Activated naive CD8-positive, alpha-beta T cell treated with anti-CD3 and anti-CD28 coated beads, Interleukin-2, amount 50 U/mL, for 16 hours (primary cell): Measurements from ENCODE around the gene DAGLA.

Experiments used
- DNase-seq: peaks from one replicate; pipeline ENCODE4 v3.0.0-alpha.2; 2020; ENCODE audit warnings: low read depth, low spot score

Gene DAGLA

DNA sequence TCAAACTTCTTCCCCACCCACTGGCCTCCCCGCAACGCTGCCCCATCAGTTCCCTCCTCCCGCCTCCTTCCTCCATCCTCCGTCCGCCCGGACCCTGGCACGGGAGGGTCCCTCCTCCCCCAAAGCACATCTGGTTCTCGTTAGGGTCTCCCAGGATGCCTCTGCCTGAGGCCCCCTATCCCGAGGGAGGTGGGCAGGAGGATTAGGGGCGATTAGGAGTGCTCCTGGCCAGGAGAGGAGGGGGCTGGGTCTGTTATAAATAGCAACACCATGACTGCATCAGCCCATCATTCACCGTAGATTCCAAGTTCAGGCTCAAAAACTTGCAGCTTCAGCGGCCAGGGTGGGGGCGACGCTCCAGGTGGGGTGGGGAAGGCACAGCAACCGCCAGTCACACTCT, 82.6 kb downstream of the DAGLA start:
- no peak for DNase-seq

DNA sequence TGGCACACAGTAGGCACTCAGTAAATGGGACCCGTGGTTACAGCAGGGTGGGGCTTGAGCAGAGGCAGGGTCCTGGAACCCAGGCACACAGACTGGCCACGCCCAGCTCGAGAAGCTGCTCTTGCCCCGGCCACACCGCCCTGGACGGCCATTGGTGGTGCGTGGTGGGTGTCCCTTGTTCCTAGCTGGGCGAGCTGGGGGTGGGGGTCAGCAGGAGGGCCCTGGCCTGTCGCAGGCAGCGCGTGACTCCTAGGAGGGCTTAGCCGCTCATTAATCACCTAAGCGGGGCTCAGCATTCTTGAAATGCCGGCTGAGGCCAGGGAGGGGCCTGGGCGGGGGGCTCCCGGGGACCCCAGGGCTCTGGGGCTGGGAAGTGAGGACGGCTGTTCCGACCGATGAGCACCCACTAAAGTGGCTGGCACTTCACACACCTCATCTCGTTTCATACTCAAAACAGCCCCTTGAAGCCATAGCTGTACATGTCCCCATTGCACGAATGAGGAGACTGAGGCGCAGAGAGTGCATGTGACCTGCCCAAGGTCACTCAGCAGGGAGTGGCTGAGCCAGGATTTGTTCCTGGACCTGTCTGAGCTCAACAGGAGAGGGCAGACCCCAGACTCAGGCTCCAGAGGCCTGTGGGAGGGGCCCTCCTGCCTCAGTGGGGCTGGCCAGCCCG, 83.9 kb downstream of the DAGLA start:
- no peak for DNase-seq

DNA sequence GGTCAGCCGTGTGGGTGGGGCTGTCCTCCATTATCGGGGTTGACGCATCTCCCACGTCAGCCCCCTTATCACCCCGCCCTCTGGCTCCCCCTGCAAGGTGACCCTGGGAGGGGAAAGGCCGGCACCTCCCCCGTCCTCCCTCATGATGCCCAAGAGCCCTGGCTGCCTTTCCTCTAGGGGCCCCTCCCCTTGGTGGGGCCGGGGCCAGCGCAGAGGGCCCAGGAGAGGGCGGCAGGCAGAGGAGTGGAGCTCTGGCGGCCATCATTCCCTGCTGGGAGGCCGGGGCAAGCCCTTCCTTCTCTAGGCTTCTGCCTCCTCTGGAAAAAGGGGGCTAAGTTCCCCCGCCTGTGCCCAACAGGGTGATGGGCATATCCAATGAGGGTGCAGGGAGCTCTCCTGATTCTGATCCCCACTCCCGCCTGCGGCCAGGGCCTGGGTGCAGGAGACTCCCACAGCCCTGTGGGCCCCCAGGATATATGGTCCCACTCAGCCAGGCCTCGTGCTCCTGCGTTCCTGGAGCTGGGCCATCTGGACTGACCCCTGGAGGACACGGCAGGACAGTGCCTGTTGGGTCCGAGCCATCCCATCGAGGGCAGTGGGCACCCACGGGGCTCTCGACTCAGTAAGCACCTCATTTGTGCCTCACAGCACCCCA, 84.5 kb downstream of the DAGLA start:
- no peak for DNase-seq

DNA sequence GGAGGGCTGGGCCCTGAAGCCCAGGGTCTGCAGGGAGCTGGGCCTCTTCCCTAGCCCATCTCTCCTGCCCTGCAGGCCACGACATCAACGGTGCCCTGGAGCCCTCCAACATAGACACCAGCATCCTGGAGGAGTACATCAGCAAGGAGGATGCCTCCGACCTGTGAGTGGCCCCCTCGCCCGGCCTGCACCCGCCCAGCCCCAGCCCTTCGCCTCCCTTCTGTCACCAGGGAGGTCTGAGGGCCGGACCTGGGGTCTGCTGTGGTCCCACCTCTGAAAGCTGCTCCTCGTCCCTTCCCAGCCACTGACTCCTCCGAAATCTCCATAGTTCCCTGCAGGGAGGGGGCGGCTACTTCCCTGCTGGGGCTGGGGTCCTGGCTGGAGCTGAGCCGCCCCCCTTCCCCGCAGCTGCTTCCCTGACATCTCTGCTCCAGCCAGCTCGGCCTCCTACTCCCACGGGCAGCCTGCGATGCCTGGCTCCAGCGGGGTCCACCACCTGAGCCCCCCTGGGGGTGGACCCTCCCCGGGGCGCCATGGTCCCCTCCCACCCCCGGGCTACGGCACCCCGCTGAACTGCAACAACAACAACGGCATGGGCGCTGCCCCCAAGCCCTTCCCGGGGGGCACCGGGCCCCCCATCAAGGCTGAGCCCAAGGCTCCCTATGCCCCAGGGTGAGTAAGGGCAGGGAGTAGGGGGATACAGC, 85.5 kb downstream of the DAGLA start:
- DNase-seq: no peak

DNA sequence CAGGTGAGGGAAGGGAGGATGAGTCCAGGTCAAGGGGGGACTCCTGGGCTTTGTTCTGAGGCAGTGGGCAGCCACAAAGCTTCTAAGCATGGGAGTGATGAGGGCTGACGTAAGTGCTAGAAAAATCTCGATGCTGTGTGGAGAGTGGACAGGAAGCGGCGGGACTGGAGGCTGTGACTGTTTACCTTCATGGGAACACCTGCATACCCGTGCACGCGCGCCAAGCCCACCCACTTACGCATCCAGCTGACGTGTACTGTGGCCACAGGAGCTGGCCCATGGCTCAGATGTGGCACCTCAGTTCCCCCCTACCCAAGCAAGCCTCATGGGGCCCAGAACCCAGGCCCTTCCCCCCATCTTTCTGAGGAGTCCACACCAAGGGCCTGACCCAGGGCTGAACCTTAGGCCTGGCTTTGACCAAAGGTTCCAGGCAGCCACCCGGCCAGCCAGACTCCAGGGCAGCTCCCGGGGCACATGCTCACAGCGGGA, 86.2 kb downstream of the DAGLA start:
- DNase-seq: no peak

DNA sequence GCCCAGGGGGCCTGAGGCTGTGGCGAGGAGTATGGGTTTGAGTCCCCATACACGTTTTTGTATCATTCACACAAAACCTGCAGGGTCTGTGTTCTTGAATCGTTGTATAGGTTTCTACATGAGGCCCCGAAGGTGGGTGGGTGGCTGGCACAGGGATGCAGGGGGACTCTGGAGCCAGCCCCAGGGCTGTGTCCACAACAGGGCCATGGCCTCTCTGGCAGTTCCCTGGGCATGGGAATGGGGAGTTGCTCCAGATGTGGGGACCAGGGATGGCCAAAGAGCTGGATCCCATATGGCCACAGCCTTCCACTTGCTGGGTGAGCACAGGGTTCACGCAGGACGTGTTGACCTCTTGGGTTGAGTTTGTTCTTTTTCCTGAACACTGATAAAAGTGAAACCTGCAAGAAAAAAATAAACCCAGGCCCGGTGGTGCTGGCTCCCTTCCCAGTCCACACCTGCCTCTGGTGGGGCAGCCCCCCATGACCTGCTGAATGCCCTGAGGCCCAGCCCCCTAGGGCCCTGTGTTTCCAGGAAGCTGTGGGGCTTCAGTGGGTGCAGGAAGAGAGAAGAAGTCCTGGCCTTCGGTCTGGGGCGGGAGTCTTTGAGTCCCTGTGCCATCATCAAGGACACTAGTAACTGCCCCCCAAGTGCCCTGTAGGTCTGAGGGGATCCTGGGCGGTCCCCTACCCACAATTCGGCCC, 88.3 kb downstream of the DAGLA start:
- DNase-seq: no peak

DNA sequence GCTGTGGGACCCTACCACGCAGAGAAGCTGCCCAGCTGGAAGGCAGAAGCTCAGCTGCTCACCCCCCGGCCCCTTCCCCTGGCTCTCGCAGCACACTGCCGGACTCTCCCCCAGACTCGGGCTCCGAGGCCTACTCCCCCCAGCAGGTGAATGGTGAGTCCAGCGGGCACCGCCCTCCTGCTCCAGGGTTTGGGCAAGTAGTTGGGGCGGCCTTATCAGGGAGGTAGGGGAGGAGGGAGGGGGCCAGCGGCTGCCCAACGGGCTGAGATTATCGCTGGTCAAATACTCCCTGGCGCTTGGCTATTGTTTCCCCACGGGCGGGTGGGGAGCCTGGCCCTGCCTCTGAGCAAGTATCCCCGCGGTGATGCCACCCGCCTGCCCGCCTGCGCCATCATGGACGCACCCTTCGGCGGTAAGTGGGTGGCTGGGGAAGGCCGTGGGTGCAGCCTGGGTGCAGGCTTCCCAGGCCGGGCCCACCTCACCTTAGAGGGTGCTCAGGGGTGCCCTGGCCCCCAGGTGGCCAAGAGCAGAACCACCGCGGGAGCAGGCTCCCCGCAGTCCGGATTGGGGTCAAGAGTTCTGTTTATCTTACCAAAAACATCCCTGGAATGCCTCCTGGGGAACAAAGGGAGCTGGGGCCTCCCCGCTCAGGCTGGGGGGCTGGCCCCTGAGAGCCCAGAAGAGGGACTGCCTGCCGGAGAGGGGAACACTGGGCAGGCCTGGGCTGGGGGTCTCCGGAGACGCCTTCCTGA, 89.2 kb downstream of the DAGLA start:
- no peak for DNase-seq

DNA sequence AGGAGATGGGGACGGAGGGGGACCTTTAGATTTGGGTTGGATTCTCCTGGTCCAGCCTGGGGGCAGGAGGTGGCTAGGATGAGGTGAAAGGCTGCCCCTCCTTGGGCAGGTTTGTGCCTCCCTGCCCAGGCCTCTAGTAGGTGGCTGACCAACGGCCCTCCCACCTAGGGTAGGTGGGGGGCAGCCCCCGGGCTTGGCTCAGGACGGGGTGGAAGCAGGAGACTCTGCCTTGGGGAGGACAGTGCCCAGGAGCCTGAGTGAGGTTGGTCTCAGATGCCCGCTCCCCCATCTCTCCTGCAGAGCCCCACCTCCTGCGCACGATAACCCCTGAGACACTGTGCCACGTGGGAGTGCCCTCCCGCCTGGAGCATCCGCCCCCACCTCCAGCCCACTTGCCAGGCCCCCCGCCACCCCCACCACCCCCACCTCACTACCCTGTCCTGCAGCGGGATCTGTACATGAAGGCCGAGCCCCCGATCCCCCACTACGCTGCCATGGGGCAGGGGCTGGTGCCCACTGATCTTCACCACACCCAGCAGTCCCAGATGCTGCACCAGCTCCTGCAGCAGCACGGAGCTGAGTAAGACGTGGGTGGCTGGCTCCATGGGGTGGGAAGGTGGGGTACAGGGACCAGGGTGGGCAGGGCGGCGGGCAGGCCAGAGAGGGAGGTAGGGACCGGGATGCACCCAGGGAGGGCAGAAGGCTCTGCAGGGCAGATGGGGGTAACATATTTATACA, 89.9 kb downstream of the DAGLA start:
- DNase-seq: no peak

DNA sequence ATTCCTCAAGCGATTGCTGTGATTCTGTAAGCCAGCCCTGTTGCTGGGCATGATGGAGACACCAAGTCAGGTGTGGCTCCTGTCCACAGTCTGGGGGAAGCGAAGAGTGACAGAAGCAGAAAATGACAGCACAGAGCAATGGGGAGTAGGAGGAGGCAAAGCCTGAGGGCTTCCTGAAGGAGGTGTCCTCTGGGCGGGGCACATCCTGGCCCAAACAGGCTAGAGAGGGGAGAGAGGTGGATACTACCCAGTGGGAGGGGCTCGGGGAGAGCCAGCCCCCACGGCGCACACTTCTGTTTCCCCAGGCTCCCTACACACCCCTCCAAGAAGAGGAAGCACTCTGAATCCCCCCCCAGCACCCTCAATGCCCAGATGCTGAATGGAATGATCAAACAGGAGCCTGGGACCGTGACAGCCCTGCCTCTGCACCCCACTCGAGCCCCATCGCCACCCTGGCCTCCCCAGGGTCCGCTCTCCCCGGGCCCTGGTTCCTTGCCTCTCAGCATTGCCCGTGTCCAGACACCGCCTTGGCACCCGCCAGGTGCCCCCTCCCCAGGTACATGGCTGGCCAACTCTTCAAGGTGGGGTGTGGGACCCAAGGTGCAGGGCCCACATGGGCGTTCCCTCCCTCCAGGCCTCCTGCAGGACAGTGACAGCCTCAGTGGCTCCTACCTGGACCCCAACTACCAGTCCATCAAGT, 91.2 kb downstream of the DAGLA start:
- DNase-seq: no peak

DNA sequence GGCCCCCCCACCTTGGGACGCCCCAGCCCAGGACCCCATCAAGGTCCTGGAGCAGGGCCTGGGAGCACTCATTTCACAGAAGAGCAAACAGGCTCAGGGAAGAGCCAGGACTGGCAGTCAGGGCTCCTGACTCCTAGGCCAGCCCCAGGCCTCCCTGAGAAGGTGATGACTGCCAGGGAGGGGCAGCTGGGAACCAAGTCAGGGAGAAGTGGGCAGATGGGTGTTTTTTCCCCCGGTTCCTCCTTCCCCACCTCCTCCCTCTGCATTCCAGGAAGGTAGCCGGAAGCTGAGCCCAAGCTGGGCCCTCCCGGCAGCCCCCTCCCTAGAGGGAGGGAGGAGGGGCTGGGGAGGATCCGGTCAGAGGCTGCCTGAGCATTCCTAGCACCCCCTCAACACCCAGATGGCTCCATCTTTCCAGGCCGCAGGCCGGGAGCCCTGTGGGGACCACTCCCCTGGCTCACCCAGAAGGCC, 91.8 kb downstream of the DAGLA start:
- no peak for DNase-seq

DNA sequence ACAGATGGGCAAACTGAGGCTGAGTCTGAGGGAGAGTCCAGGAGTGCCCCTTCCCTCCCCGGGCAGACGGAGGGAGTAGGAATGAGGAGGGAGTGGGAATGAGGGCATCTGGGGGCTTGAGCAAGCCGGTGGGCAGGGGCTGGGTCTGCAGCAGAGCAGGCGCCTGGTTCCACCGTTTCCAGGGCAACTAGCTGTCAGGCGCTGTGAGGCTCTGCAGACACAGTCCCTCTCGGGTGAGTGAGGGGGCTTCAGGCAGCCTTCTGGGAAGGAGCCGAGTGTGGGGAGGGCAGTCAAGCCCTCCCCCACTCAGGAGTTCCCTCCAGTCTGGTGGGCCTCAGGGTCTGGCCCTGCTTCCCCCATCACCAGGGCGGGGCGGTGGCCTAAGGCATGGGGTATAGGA, 93.2 kb downstream of the DAGLA start:
- no peak for DNase-seq

DNA sequence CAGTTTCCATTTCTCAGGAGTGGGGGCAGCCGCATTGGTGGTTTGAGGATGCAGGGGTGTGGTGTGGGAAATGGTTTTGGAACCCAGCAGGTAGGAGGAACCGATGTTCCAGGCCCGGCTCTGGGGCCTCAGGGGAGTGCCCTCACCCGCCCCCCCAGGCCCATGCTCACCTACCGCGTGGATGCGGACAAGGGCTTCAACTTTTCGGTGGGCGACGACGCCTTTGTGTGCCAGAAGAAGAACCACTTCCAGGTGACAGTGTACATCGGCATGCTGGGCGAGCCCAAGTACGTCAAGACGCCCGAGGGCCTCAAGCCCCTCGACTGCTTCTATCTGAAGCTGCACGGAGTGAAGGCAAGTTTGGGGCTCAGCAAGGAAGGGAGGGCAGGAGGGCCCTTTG, 93.6 kb downstream of the DAGLA start:
- DNase-seq: no peak

DNA sequence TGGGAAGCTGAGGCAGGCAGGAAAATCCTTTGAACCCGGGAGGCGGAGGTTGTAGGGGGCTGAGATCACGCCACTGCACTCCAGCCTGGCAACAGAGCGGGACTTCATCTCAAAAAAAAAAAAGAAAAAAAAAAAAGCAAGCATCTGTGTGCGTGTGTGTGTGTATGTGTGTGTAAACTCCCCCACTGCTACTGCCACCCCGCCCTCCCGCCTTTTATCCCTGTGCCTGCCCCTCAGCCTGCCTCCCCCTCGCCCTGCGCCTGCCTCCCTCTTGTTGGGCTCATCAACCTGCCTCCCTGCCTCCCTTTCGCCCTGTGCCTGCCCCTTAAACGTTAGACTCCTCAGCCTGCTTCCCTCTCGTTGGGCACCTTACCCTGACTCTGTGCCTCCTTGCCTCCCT, 94.2 kb downstream of the DAGLA start:
- no peak for DNase-seq

DNA sequence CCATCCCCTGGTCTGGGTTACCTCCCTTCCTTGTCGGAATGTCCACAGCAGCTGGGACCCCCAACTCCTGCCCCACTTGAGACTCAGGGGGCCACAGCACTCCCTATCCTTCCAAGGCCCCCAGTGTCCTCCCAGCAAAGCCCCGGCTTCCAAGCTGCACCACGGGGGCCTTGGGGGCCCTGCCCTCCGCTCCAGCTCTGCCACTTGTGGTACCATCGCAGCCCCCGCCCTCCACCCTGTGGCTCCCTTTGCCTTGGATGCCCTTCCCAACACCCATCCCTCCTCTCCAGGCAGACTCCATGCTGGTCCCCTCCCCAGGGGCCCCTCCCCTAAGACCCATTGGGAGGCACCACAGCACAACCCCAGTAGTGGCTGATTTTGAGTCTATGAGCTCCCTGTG, 94.9 kb downstream of the DAGLA start:
- no peak for DNase-seq

DNA sequence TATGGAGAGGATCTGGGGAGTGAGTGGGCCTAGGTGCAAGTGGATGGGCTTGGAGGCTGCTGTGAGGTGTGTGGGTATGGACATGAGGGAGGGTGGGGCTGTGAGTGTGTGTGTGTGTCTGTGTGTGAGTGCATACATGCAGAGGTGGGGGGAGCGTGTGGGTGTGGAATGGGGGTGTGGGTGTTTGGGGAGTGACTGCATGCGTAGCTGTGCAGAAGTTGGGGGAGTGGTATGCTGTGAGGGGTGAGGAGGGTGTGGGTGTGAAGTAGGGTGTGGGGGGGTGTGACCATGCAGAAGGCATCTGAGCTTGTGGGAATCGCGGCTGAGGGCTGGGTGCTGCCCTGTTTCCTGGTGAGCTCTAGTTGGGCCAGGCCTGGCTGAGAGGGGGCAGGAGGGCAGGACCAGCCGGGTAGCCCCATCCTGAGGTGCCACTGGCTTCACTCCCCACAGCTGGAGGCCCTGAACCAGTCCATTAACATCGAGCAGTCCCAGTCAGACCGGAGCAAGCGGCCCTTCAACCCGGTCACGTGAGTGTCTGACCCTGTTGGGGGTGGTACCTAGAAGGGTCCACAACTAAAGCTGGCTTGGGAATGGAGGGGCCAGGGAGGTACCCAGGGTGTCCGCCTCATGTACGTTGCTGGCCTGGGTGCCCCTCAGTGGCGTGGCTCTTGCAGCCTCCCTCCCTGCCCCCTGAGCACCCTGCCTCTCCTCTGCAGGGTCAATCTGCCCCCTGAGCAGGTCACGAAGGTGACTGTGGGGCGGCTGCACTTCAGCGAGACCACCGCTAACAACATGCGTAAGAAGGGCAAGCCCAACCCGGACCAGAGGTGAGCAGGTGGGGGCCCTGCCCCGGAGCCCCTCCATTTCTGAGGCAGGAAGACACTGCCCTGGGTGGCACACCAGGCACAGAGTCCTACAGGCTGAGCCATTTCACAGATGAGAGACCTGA, 95.7 kb downstream of the DAGLA start:
- DNase-seq: no peak

DNA sequence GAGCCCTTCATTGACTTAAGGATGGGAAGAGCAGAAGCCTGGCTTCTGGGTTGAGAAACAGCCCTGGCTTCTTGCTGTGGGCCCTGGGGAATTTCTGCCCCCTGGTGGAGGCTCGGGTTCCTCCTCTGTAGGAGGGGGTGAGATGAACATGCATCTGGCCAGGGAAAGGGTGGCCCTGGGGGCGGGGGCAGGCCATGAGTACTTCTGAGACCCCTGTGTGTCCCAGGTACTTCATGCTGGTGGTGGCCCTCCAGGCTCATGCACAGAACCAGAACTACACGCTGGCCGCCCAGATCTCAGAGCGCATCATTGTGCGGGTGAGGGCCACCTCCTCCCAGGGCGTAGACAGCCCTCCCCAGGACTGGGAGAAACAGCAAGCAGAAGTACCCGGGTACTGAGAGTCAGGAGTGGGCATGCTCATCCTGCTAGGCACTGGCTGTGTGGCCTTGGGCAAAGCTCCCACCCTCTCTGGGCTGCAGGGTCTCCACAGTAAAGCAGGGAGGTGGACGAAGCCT, 96.4 kb downstream of the DAGLA start:
- DNase-seq: peak; percentile 34

DNA sequence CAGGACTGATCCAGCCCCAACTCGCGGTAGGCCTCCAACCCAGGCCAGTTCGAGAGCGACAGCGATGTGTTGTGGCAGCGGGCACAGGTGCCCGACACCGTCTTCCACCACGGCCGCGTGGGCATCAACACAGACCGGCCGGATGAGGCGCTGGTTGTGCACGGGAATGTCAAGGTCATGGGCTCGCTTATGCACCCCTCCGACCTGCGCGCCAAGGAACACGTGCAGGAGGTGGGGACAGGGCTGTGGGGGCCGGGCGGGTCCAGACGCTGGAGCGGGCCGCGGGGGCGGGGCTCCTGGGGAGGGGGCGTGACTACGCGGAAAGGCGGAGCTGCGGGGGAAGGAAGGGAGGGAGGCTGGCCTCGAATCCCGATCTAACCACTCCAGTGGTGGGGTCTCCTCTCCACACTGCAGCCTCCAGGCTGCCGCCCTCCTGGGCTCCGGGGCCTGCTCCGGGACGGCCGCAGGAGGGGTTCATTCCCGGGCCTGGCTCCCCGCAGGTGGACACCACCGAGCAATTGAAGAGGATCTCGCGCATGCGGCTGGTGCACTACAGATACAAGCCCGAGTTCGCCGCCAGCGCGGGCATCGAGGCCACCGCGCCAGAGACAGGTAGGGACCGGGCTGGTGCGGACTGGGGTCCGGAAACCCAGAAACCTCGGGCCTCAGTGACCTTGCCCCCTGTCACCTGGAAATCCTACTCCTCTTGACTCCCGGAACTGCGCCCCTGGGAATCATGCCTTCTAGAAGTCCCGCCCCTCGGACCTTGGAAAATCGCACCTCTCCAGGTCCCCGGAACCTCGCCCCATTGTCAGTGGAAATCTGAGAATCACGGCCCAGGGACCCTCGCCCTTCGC, 97.3 kb downstream of the DAGLA start:
- DNase-seq: peak; percentile 28
